Neural cell (in vitro differentiated cells): ENCODE measurements around the gene OR1K1. TPM values are rescaled to one million over a fixed set of nuclear protein-coding genes. Genes with fewer than 3 reads are reported as not detected.

Experiments
- H2AFZ ChIP-seq: fragments of 200-600, 300-800 bp; sonication (generic), shearing (Covaris generic); 2 replicates; pipeline ENCODE4 v1.6.0; 2014; ENCODE audit warnings: low read depth, mild to moderate bottlenecking, antibody characterized with exemption, low read length, moderate library complexity
- H3F3A ChIP-seq: fragments of 200-600 bp; shearing (Covaris generic); 2 replicates; pipeline ENCODE4 v1.6.1; 2016; ENCODE audit warnings: mild to moderate bottlenecking, moderate library complexity, mixed read lengths, antibody characterized with exemption, low read length; ENCODE audit not compliant: insufficient read depth, poor library complexity, severe bottlenecking
- H3K27ac ChIP-seq: fragments of 200-600, 300-800 bp; sonication (generic), shearing (Covaris generic); 2 replicates; pipeline ENCODE4 v1.5.1; 2014; ENCODE audit warnings: mild to moderate bottlenecking, low read length, moderate library complexity
- H3K27me3 ChIP-seq: fragments of 300-800, 200-600 bp; sonication (generic), shearing (Covaris generic); 2 replicates; pipeline ENCODE4 v1.6.0; 2014; ENCODE audit warnings: mild to moderate bottlenecking, low read depth, low read length, moderate library complexity; ENCODE audit not compliant: insufficient read depth
- H3K36me3 ChIP-seq: fragments of 300-800, 200-600 bp; sonication (generic), shearing (Covaris generic); 2 replicates; pipeline ENCODE4 v1.5.1; 2014; ENCODE audit warnings: mild to moderate bottlenecking, antibody characterized with exemption, low read length, moderate library complexity; ENCODE audit not compliant: insufficient read depth
- H3K4me2 ChIP-seq: fragments of 300-800, 200-600 bp; sonication (generic), shearing (Covaris generic); 2 replicates; pipeline ENCODE4 v1.6.0; 2014; ENCODE audit warnings: mild to moderate bottlenecking, low read length
- H3K4me3 ChIP-seq: fragments of 300-800, 200-600 bp; sonication (generic), shearing (Covaris generic); 2 replicates; pipeline ENCODE4 v1.5.1; 2014; ENCODE audit warnings: mild to moderate bottlenecking, low read length, moderate library complexity
- H3K79me2 ChIP-seq: fragments of 200-600 bp; shearing (Covaris generic); replicated peaks from 2 replicates; pipeline ENCODE4 v1.6.0; 2014; ENCODE audit warnings: mild to moderate bottlenecking, low read length, moderate library complexity; ENCODE audit not compliant: insufficient read depth
- H3K9ac ChIP-seq: fragments of 300-800, 200-600 bp; sonication (generic), shearing (Covaris generic); 2 replicates; pipeline ENCODE4 v1.6.1; 2016; ENCODE audit warnings: mild to moderate bottlenecking, low read length, mixed read lengths
- H3K9me2 ChIP-seq: fragments of 200-600 bp; shearing (Covaris generic); 2 replicates; pipeline ENCODE4 v1.6.1; 2016; ENCODE audit warnings: mild to moderate bottlenecking, low read length, mixed read lengths; ENCODE audit not compliant: insufficient read depth
- H3K9me3 ChIP-seq: fragments of 200-600, 300-800 bp; sonication (generic), shearing (Covaris generic); 2 replicates; pipeline ENCODE4 v1.6.1; 2016; ENCODE audit warnings: mild to moderate bottlenecking, mixed run types, low read length, moderate library complexity, mixed read lengths
- H4K20me1 ChIP-seq: fragments of 200-600 bp; shearing (Covaris generic); 2 replicates; pipeline ENCODE4 v1.6.1; 2016; ENCODE audit warnings: mild to moderate bottlenecking, mixed run types; ENCODE audit not compliant: insufficient read depth
- CTCF ChIP-seq: fragments of 450-650 bp; IDR thresholded peaks from 2 replicates; pipeline ENCODE4 v1.5.1; 2014; ENCODE audit warnings: antibody characterized with exemption, mild to moderate bottlenecking, moderate library complexity; ENCODE audit not compliant: poor library complexity, severe bottlenecking
- EP300 ChIP-seq: fragments of 450-650 bp; conservative IDR thresholded peaks from 2 replicates; pipeline ENCODE4 v1.6.1; 2014; ENCODE audit warnings: antibody characterized with exemption, mild to moderate bottlenecking, moderate library complexity; ENCODE audit not compliant: poor library complexity, severe bottlenecking
- EZH2 ChIP-seq: fragments of 200-600, 300-800 bp; shearing (Covaris generic), sonication (generic); IDR thresholded peaks from 2 replicates; pipeline ENCODE4 v1.6.1; 2014; ENCODE audit warnings: antibody characterized with exemption, low read length, borderline replicate concordance, mild to moderate bottlenecking; ENCODE audit not compliant: insufficient read depth, poor library complexity, severe bottlenecking
- MXI1 ChIP-seq: fragments of 450-650 bp; conservative IDR thresholded peaks from 2 replicates; pipeline ENCODE4 v1.6.1; 2014; ENCODE audit warnings: antibody characterized with exemption, mild to moderate bottlenecking; ENCODE audit not compliant: poor library complexity, severe bottlenecking
- POLR2AphosphoS5 ChIP-seq: IDR thresholded peaks from 2 replicates; pipeline ENCODE4 v1.6.1; 2012
- RAD21 ChIP-seq: fragments of 450-650 bp; conservative IDR thresholded peaks from 2 replicates; pipeline ENCODE4 v1.6.1; 2014; ENCODE audit warnings: antibody characterized with exemption, mild to moderate bottlenecking, moderate library complexity
- SMC3 ChIP-seq: fragments of 450-650 bp; conservative IDR thresholded peaks from 2 replicates; pipeline ENCODE4 v1.6.1; 2014; ENCODE audit warnings: antibody characterized with exemption, mild to moderate bottlenecking, moderate library complexity; ENCODE audit not compliant: poor library complexity
- TAF1 ChIP-seq: IDR thresholded peaks from 2 replicates; pipeline ENCODE4 v1.6.1; 2012; ENCODE audit warnings: low read depth
- polyA plus RNA-seq: library from polyadenylated mRNA; depleted of rRNA; stranded (reverse); fragments of >200 nt; gene quantifications from 2 replicates; pipeline ENCODE4 v1.2.3, GENCODE V29; 2014
- TF ChIP-seq, protein P1 (sequence below): IDR thresholded peaks from 2 replicates; pipeline ENCODE4 v1.6.1; 2012; ENCODE audit warnings: borderline replicate concordance

The OR1K1 gene
- polyA plus RNA-seq, 1 donor from 2014 or later = not detected

DNA sequence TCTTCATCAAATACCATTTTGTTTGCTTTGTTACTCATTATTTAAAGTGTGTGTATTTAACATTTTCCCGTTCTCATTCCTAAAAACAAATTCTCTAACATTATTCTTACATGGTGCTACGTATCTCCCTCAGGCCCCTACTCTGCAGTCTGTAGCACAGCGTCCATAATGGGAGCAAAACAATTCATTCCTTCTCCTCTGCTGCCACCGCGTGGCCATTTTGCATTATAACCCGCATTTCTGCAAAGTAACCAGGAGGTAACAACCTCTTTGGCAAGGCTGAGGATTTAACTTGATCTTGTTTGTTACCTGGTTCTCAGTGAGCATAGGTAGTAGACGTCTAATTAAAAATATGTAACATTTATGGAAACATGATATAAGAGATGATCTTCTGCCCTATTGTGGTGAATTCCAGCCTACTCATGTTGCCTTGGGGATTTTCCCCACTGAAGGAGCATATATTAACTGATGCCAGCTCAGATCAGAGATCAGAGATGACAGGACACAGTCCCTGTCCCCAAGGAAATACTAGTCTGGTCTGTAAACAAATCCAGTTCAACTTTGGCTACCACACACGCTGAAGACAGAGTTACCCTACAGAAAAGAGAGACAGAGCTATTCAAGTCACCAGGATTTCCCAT is 10.5 kb downstream of the OR1K1 start:
- no peak overlapping the region for H2AFZ ChIP-seq
- TF ChIP-seq CTCF (peak; percentile 95), SMC3 (peak; percentile 95), EZH2 (no peak), POLR2AphosphoS5 (no peak), MXI1 (no peak), EP300 (no peak), RAD21 (peak; percentile 98)
- TF ChIP-seq, protein P1, sequence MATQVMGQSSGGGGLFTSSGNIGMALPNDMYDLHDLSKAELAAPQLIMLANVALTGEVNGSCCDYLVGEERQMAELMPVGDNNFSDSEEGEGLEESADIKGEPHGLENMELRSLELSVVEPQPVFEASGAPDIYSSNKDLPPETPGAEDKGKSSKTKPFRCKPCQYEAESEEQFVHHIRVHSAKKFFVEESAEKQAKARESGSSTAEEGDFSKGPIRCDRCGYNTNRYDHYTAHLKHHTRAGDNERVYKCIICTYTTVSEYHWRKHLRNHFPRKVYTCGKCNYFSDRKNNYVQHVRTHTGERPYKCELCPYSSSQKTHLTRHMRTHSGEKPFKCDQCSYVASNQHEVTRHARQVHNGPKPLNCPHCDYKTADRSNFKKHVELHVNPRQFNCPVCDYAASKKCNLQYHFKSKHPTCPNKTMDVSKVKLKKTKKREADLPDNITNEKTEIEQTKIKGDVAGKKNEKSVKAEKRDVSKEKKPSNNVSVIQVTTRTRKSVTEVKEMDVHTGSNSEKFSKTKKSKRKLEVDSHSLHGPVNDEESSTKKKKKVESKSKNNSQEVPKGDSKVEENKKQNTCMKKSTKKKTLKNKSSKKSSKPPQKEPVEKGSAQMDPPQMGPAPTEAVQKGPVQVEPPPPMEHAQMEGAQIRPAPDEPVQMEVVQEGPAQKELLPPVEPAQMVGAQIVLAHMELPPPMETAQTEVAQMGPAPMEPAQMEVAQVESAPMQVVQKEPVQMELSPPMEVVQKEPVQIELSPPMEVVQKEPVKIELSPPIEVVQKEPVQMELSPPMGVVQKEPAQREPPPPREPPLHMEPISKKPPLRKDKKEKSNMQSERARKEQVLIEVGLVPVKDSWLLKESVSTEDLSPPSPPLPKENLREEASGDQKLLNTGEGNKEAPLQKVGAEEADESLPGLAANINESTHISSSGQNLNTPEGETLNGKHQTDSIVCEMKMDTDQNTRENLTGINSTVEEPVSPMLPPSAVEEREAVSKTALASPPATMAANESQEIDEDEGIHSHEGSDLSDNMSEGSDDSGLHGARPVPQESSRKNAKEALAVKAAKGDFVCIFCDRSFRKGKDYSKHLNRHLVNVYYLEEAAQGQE = no peak
- H3K9me3 ChIP-seq = no peaks in the 10 kb centered on the region
- H3K36me3 ChIP-seq = no peaks in the 10 kb centered on the region
- H3K4me3 ChIP-seq = no peak overlapping the region
- no peaks in the 10 kb centered on the region for H3K9me2 ChIP-seq
- H3K9ac ChIP-seq = no peak overlapping the region
- no peak overlapping the region for H3K27ac ChIP-seq
- no peak overlapping the region for H3K4me2 ChIP-seq
- H3F3A ChIP-seq = no peaks in the 10 kb centered on the region
- no peaks in the 10 kb centered on the region for H3K27me3 ChIP-seq
- no peaks in the 10 kb centered on the region for H4K20me1 ChIP-seq
- H3K79me2 ChIP-seq = no peaks in the 10 kb centered on the region

DNA sequence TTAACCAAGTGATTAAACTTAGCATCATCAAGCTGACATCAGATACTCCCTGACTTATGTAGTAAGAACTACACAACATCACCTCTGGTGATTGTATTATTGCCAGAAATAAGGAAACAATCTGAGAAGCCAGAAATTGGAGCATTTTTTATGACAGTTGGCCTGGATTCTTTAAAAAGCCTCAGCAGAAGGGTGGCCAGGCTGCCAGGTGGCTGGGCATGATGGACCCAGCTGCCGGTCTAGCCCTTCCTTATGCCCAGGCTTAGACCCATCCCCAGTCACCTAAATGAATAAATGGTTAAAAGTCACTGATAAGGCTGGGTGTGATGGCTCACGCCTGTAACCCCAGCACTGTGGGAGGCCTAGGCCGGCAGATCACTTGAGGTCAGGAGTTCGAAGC is 12.8 kb downstream of the OR1K1 start:
- TF ChIP-seq RAD21 = no peak
- no peak for TF ChIP-seq EZH2
- TF ChIP-seq POLR2AphosphoS5 = no peak
- TF ChIP-seq EP300 = no peak
- no peak for TF ChIP-seq CTCF
- no peak for TF ChIP-seq TAF1
- H2AFZ ChIP-seq = no peak overlapping the region
- no peaks in the 10 kb centered on the region for H4K20me1 ChIP-seq
- no peaks in the 10 kb centered on the region for H3K27me3 ChIP-seq
- H3K9me2 ChIP-seq = no peaks in the 10 kb centered on the region
- no peak overlapping the region for H3K4me3 ChIP-seq
- H3K79me2 ChIP-seq = no peaks in the 10 kb centered on the region
- no peaks in the 10 kb centered on the region for H3K36me3 ChIP-seq
- no peaks in the 10 kb centered on the region for H3K9me3 ChIP-seq
- no peaks in the 10 kb centered on the region for H3F3A ChIP-seq
- H3K4me2 ChIP-seq = no peak overlapping the region
- H3K9ac ChIP-seq = no peak overlapping the region
- no peak overlapping the region for H3K27ac ChIP-seq
